ENCODE data around the gene TAOK1.

TAOK1 gene

GRCh38 chr17:29583324-29584248 is 193.4 kb downstream of the TAOK1 start:
- no peak for DNase-seq (ENCODE audit: low read depth)

DNA sequence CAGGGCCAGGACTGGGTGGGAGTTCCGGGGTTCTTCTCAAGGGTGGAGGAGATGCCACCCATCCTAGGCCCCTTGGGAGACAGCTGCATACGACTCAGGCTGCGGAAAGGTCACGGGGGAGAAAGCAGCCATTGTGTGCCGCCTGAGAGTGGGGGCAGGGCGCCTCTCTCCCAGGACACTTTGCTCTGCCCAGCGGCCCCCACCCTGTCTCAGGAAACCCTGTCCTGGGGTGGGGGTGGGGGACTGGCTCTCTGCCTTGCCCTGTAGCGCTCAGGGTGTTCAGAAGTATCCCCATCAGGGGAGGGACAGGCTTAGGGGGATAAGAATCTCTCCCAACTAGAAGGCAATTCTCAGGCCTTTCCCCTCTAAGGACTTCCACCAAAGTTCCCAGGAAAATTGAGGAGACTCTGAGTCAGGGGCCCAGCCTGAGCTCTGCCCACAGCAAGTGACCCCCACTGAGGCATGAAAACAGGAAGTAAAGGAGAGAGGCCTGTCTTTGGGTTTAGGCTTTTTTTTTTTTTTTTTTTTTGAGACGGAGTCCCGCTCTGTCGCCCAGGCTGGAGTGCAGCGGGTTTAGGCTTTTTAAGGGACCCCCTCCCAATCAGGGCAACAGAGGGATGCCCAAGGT is 194.4 kb downstream of the TAOK1 start:
- no peak for DNase-seq (ENCODE audit: low read depth)

- no peak for DNase-seq (ENCODE audit: low read depth)
Observed at GRCh38 chr17:29585080-29585751, 195.1 kb downstream of the TAOK1 start.

DNA sequence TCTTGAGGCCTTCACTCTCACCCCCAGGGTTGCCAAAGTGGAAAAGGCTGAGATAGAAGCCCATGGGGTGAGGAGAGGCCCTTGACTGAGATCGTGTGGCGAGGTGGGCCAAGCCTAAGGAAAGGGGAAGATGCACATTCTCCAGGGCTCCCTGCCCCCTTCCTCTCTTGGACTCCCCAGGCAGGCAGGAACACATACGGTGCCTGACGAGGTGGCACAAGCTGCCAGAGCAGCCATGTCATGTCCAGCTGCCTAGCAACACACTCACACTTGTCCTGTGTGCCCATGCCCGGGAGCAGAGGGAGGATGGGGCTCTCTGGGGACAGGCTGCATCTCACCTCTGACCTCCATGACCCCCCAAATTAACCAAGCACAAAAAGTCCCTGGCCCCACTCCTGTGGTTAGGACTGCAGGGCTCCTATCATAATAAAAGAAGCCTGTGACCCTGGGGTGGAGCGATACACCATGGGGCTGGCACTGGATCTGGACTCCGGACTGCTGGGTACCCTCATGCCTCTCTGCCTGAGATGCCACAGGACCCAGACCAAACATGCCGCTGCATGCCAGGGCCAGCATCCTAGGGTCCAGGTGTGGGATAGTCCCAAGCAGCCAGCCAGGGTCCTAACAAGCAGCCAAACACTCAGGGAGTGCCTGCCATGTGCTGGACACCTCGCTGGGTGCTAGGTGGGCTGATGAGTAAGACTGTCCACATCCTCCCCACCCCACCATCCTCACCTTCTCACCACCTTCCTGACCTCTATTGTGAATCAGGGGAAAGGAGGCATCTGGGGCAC is 196.7 kb downstream of the TAOK1 start:
- no peak for DNase-seq (ENCODE audit: low read depth)

GRCh38 chr17:29587591-29587990 is 197.4 kb downstream of the TAOK1 start:
- no peak for DNase-seq (ENCODE audit: low read depth)

GRCh38 chr17:29588017-29588561 is 197.9 kb downstream of the TAOK1 start:
- DNase-seq (ENCODE audit: low read depth), result no peak

- DNase-seq (ENCODE audit: low read depth), result peak; percentile 50
Observed at GRCh38 chr17:29588562-29589411, 198.6 kb downstream of the TAOK1 start.

- DNase-seq (ENCODE audit: low read depth), result peak; percentile 82
Observed at GRCh38 chr17:29589524-29590410, 199.6 kb downstream of the TAOK1 start, which contains the start of gene GIT1. Gene GIT1, minus strand, starts transcription at chr17:29589648. Its CDS starts 270 bp downstream, at chr17:29589378.

DNA sequence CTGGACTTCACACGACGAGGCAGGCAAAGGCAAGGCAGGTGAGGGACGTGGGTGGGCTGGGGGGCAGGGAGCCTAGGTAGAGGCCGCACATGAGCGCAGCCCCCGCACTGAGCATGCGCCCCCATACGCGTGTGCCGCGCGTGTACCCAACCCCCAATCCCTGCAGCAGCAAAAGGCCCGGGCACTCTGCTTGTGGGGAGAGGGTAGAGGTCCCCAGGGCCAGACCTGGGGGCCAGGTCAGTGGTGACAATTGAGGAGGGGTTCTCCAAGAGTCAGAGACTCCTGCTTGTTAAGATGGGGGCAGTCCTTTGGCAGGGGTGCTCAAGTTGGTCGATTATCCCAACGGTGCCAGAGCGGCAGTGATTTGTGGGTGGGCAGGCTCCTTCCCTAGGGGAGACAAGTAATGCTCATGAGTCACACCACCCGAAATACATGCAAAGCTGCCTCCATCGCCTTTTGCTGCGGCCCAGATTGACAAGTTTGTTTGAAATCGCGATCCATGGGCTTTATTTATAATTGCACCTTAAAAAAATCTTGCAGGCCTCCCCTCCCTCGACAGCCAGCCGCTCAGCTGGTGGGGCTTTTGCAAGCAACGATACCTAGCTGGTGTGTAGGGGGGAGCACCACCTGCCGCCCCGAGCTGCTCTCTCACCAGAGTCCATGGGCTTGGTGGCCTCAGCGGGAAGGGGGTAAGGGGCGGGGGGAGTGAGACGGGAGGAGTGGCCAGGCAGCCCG is 200.4 kb downstream of the TAOK1 start:
- no peak for DNase-seq (ENCODE audit: low read depth)

GRCh38 chr17:29591146-29591736 is 201.1 kb downstream of the TAOK1 start:
- no peak for DNase-seq (ENCODE audit: low read depth)

GRCh38 chr17:29591737-29592608 is 201.8 kb downstream of the TAOK1 start:
- DNase-seq (ENCODE audit: low read depth), result peak; percentile 72

GRCh38 chr17:29592850-29593551 is 202.8 kb downstream of the TAOK1 start, which contains the start of gene ANKRD13B:
Gene ANKRD13B, plus strand, starts transcription at chr17:29593132. Its CDS starts 490 bp downstream, at chr17:29593622.
- no peak for DNase-seq (ENCODE audit: low read depth)

GRCh38 chr17:29593591-29594518 is 203.7 kb downstream of the TAOK1 start:
- DNase-seq (ENCODE audit: low read depth), result no peak

GRCh38 chr17:29594519-29595090 is 204.4 kb downstream of the TAOK1 start:
- DNase-seq (ENCODE audit: low read depth), result no peak

All from activated T-helper 9 cell treated with anti-CD3 and anti-CD28 coated beads, Interleukin-2, amount 50 U/mL, for 16 hours (primary cell).